IPS-18a (cell line): ENCODE data around the gene UCP3.

ENCODE experiments used
- H3K27ac ChIP-seq: one replicate; pipeline ENCODE4 v1.5.1; 2013; ENCODE audit warnings: low read length
- H3K27me3 ChIP-seq: one replicate; pipeline ENCODE4 v1.6.1; 2013; ENCODE audit warnings: mild to moderate bottlenecking, low read length; ENCODE audit not compliant: control insufficient read depth, insufficient read depth
- H3K36me3 ChIP-seq: one replicate; pipeline ENCODE4 v1.6.1; 2013; ENCODE audit warnings: low read depth, low read length; ENCODE audit not compliant: control insufficient read depth
- H3K4me1 ChIP-seq: one replicate; pipeline ENCODE4 v1.6.1; 2013; ENCODE audit warnings: low read depth, low read length; ENCODE audit not compliant: control insufficient read depth
- H3K4me3 ChIP-seq: one replicate; pipeline ENCODE4 v1.5.1; 2013; ENCODE audit warnings: low read length
- H3K9ac ChIP-seq: one replicate; pipeline ENCODE4 v1.6.1; 2013; ENCODE audit warnings: mild to moderate bottlenecking, low read length, moderate library complexity
- H3K9me3 ChIP-seq: one replicate; pipeline ENCODE4 v1.6.1; 2013; ENCODE audit warnings: low read depth, low read length; ENCODE audit not compliant: control insufficient read depth

Gene UCP3

GRCh38 chr11:74030723-74031676 is 22.1 kb upstream of the UCP3 start:
- peaks cover 23% of the 10 kb centered on the region for H3K36me3 ChIP-seq
- H3K4me3 ChIP-seq: no peak overlapping the region
- no peaks in the 10 kb centered on the region for H3K27me3 ChIP-seq
- no peak overlapping the region for H3K27ac ChIP-seq
- H3K9me3 ChIP-seq: no peaks in the 10 kb centered on the region
- H3K4me1 ChIP-seq: no peaks in the 10 kb centered on the region
- no peak overlapping the region for H3K9ac ChIP-seq

- Histone ChIP-seq H3K27me3 (no peaks in the 10 kb centered on the region), H3K9me3 (no peaks in the 10 kb centered on the region), H3K4me3 (no peak overlapping the region), H3K9ac (no peak overlapping the region), H3K36me3 (no peaks in the 10 kb centered on the region), H3K27ac (no peak overlapping the region), H3K4me1 (no peaks in the 10 kb centered on the region)
Measured at GRCh38 chr11:74025467-74026166, 16.7 kb upstream of the UCP3 start.

GRCh38 chr11:74024261-74025029 is 15.6 kb upstream of the UCP3 start:
- Histone ChIP-seq H3K4me3 (no peak overlapping the region), H3K27ac (no peak overlapping the region), H3K9ac (no peak overlapping the region), H3K36me3 (no peaks in the 10 kb centered on the region), H3K27me3 (no peaks in the 10 kb centered on the region), H3K9me3 (no peaks in the 10 kb centered on the region), H3K4me1 (no peaks in the 10 kb centered on the region)

- Histone ChIP-seq H3K4me3 (no peak overlapping the region), H3K27ac (no peak overlapping the region), H3K27me3 (no peaks in the 10 kb centered on the region), H3K9me3 (no peaks in the 10 kb centered on the region), H3K4me1 (no peaks in the 10 kb centered on the region), H3K9ac (no peak overlapping the region), H3K36me3 (no peaks in the 10 kb centered on the region)
Measured at GRCh38 chr11:74023276-74023675, 14.4 kb upstream of the UCP3 start.

- Histone ChIP-seq H3K27me3 (no peaks in the 10 kb centered on the region), H3K27ac (no peak overlapping the region), H3K9ac (no peak overlapping the region), H3K4me1 (no peaks in the 10 kb centered on the region), H3K4me3 (no peak overlapping the region), H3K36me3 (no peaks in the 10 kb centered on the region), H3K9me3 (no peaks in the 10 kb centered on the region)
Measured at GRCh38 chr11:74022546-74022945, 13.7 kb upstream of the UCP3 start.

DNA sequence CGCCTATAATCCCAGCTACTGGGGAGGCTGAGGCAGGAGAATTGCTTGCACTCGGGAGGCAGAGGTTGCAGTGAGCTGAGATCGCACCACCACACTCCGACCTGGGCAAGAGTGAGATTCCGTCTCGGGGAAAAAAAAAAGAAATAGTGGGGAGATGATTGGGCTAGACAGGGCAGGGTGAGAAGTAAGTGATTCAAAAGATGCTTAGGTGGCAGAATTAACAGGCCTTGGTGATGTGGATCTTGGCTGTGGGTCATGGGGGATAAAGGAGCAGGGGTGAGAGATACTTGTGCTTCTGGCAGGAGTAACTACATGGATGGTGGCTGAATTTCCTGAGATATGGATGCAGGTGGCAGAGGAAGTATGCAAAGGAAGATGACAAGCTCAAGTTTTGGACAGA is 13.1 kb upstream of the UCP3 start:
- H3K4me1 ChIP-seq: no peaks in the 10 kb centered on the region
- no peaks in the 10 kb centered on the region for H3K36me3 ChIP-seq

DNA sequence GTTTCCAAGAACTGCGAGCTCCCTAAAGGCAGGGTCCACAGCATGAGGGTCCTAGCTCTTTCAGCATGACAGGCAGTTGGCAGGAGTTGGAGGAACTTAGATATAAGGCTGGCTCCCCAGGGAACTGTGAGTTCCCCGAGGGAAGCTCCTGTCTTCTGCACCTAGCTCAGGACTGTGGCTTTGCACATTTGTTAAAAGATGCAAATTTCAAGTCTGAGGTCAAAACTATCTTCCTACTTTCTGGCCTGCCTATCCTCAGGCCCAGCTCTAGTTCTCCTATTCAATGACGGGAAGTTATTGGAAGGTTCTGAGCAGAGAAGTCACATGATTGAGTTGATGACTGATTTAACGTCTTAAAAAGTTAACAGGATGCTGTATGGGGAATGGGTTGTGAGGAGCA is 11.7 kb upstream of the UCP3 start:
- no peak overlapping the region for H3K9ac ChIP-seq
- H3K36me3 ChIP-seq: no peaks in the 10 kb centered on the region
- H3K27me3 ChIP-seq: no peaks in the 10 kb centered on the region
- H3K4me3 ChIP-seq: no peak overlapping the region
- no peaks in the 10 kb centered on the region for H3K9me3 ChIP-seq
- H3K4me1 ChIP-seq: no peaks in the 10 kb centered on the region
- no peak overlapping the region for H3K27ac ChIP-seq

More for the DNA sequence above, 13.1 kb upstream of the UCP3 start:
- Histone ChIP-seq H3K27me3 (no peaks in the 10 kb centered on the region), H3K9me3 (no peaks in the 10 kb centered on the region), H3K9ac (no peak overlapping the region), H3K27ac (no peak overlapping the region), H3K4me3 (no peak overlapping the region)

DNA sequence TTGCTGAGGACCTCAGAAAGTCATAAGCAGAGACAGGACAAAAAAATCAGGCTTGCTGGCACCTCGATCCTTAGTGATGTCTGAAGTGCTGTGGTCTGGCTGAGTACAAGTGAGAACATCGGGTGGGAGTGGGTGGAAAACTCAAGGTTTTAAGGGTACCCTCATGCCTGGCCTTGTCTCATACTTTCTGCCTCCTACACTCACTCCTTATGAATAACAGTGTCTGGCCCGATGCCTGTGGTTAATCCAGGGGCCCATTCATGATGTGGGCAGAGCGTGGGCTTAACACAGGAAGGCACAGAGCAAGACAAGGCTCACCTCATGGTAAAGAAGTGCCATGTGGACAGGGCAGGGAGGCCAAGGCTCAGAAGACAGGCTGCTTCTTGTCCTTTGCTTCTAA is 11.0 kb upstream of the UCP3 start:
- no peak overlapping the region for H3K9ac ChIP-seq
- no peak overlapping the region for H3K4me3 ChIP-seq
- no peaks in the 10 kb centered on the region for H3K27me3 ChIP-seq
- H3K9me3 ChIP-seq: no peaks in the 10 kb centered on the region
- H3K27ac ChIP-seq: no peak overlapping the region
- H3K4me1 ChIP-seq: no peaks in the 10 kb centered on the region
- H3K36me3 ChIP-seq: no peaks in the 10 kb centered on the region

DNA sequence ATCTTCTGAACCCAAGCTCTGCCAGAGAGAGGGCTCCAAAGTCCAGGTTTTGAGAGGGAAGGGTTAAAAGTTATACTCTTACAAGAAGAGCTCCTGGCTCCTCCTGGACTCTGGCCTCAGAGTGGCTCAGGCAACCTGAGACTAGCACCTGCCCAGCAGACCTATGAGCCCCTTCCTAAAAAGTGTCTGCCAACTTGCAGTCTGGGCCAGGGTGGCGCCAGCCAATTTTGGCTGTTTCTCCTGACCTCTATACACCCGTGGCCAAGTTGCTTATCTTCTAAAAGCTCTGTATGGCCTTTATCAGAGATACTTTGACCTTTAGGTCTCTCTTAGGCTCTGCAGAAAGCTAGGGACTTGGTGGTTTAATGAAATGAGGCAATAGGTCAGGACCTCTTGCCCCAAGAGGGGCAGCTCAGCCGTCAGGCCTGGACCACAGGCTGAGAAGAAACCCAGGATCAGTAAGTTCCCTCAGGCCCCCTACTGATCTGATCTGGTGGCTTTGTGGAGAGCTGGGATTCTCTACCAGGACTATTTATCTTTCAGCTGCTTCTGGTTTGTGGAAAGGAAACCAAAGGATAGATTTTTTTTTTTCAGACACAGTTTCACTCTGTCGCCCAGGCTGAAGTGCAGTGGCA is 10.3 kb upstream of the UCP3 start:
- Histone ChIP-seq H3K9ac (no peak overlapping the region), H3K9me3 (no peaks in the 10 kb centered on the region)

GRCh38 chr11:74018331-74019005 is 9.6 kb upstream of the UCP3 start:
- Histone ChIP-seq H3K27ac (no peak overlapping the region), H3K9me3 (no peaks in the 10 kb centered on the region), H3K4me1 (no peaks in the 10 kb centered on the region), H3K4me3 (no peak overlapping the region), H3K9ac (no peak overlapping the region), H3K27me3 (no peaks in the 10 kb centered on the region), H3K36me3 (no peaks in the 10 kb centered on the region)

More for the DNA sequence above, 10.3 kb upstream of the UCP3 start:
- H3K4me3 ChIP-seq: no peak overlapping the region
- H3K27ac ChIP-seq: no peak overlapping the region
- no peaks in the 10 kb centered on the region for H3K27me3 ChIP-seq
- H3K4me1 ChIP-seq: no peaks in the 10 kb centered on the region
- H3K36me3 ChIP-seq: no peaks in the 10 kb centered on the region
